Loucy (cell line): ENCODE results near the gene ZCCHC14.

Experiments
- H2AFZ ChIP-seq: fragments of 200-600 bp; sonication (generic); 2 replicates; pipeline ENCODE4 v1.6.0; 2016; ENCODE audit warnings: antibody characterized with exemption, mild to moderate bottlenecking, low read length, moderate library complexity
- H3F3A ChIP-seq: fragments of 200-600 bp; 2 replicates; pipeline ENCODE4 v1.6.0; 2016; ENCODE audit warnings: antibody characterized with exemption, low read depth, mild to moderate bottlenecking
- H3K27me3 ChIP-seq: fragments of 200-600 bp; sonication (generic); 2 replicates; pipeline ENCODE4 v1.6.1; 2014; ENCODE audit warnings: low read length, mild to moderate bottlenecking; ENCODE audit not compliant: insufficient read depth, poor library complexity, severe bottlenecking
- H3K36me3 ChIP-seq: fragments of 200-600 bp; sonication (generic); 2 replicates; pipeline ENCODE4 v1.6.1; 2016; ENCODE audit warnings: low read length; ENCODE audit not compliant: insufficient read depth
- H3K4me1 ChIP-seq: fragments of 200-600 bp; sonication (generic); 2 replicates; pipeline ENCODE4 v1.5.1; 2014; ENCODE audit warnings: low read length, mild to moderate bottlenecking; ENCODE audit not compliant: insufficient read depth, poor library complexity, severe bottlenecking
- H3K4me2 ChIP-seq: fragments of 200-600 bp; sonication (generic); 2 replicates; pipeline ENCODE4 v1.6.0; 2014; ENCODE audit warnings: antibody characterized with exemption, low read length, low read depth, mild to moderate bottlenecking; ENCODE audit not compliant: poor library complexity, severe bottlenecking
- H3K4me3 ChIP-seq: fragments of 200-600 bp; sonication (generic); 2 replicates; pipeline ENCODE4 v1.5.1; 2014; ENCODE audit warnings: low read length, mild to moderate bottlenecking, mixed read lengths; ENCODE audit not compliant: poor library complexity, severe bottlenecking
- H3K79me2 ChIP-seq: fragments of 200-600 bp; sonication (generic); 2 replicates; pipeline ENCODE4 v1.6.1; 2014; ENCODE audit warnings: low read length; ENCODE audit not compliant: insufficient read depth
- H3K9ac ChIP-seq: fragments of 200-600 bp; sonication (generic); 2 replicates; pipeline ENCODE4 v1.6.0; 2014; ENCODE audit warnings: mild to moderate bottlenecking, low read depth, low read length, moderate library complexity; ENCODE audit not compliant: poor library complexity, severe bottlenecking
- H3K9me2 ChIP-seq: fragments of 200-600 bp; sonication (generic); replicated peaks from 2 replicates; pipeline ENCODE4 v1.6.1; 2016; ENCODE audit warnings: low read depth, low read length, mixed read lengths
- H3K9me3 ChIP-seq: fragments of 200-600 bp; sonication (generic); 2 replicates; pipeline ENCODE4 v1.6.1; 2014; ENCODE audit warnings: mild to moderate bottlenecking, antibody characterized with exemption, low read length, low read depth; ENCODE audit not compliant: insufficient read depth
- H4K20me1 ChIP-seq: fragments of 200-600 bp; sonication (generic); 2 replicates; pipeline ENCODE4 v1.6.0; 2014; ENCODE audit warnings: antibody characterized with exemption, low read length, mild to moderate bottlenecking; ENCODE audit not compliant: insufficient read depth, poor library complexity, severe bottlenecking
- CTCF ChIP-seq: fragments of 200-600 bp; sonication (generic); conservative IDR thresholded peaks from 2 replicates; pipeline ENCODE4 v1.5.1; 2014; ENCODE audit warnings: mild to moderate bottlenecking, antibody characterized with exemption, low read length
- EZH2phosphoT487 ChIP-seq: fragments of 200-600 bp; IDR thresholded peaks from 2 replicates; pipeline ENCODE4 v1.6.1; 2018; ENCODE audit warnings: antibody characterized with exemption, mild to moderate bottlenecking, moderate library complexity, borderline replicate concordance

Gene ZCCHC14

GRCh38 chr16:87415441-87415840, 77.4 kb downstream of the ZCCHC14 start:
- H3K9ac ChIP-seq, result no peak overlapping the region
- no peak overlapping the region for H3K4me3 ChIP-seq
- H3K79me2 ChIP-seq, result no peaks in the 10 kb centered on the region
- H4K20me1 ChIP-seq, result no peaks in the 10 kb centered on the region
- H3K4me1 ChIP-seq, result no peaks in the 10 kb centered on the region
- H3F3A ChIP-seq, result no peaks in the 10 kb centered on the region
- H3K4me2 ChIP-seq, result no peak overlapping the region
- H2AFZ ChIP-seq, result no peak overlapping the region
- TF ChIP-seq CTCF (no peak), EZH2phosphoT487 (no peak)
- no peaks in the 10 kb centered on the region for H3K9me3 ChIP-seq
- H3K9me2 ChIP-seq, result no peaks in the 10 kb centered on the region
- no peaks in the 10 kb centered on the region for H3K27me3 ChIP-seq
- H3K36me3 ChIP-seq, result no peaks in the 10 kb centered on the region

GRCh38 chr16:87414251-87414680, 78.6 kb downstream of the ZCCHC14 start:
- no peaks in the 10 kb centered on the region for H3K27me3 ChIP-seq
- H3K9me3 ChIP-seq, result no peaks in the 10 kb centered on the region
- H4K20me1 ChIP-seq, result no peaks in the 10 kb centered on the region
- no peaks in the 10 kb centered on the region for H3K9me2 ChIP-seq
- H3K4me3 ChIP-seq, result no peak overlapping the region
- TF ChIP-seq EZH2phosphoT487 (no peak), CTCF (no peak)
- no peaks in the 10 kb centered on the region for H3K4me1 ChIP-seq
- H3K4me2 ChIP-seq, result no peak overlapping the region
- no peak overlapping the region for H3K9ac ChIP-seq
- no peaks in the 10 kb centered on the region for H3K36me3 ChIP-seq
- no peaks in the 10 kb centered on the region for H3F3A ChIP-seq
- no peak overlapping the region for H2AFZ ChIP-seq
- no peaks in the 10 kb centered on the region for H3K79me2 ChIP-seq

GRCh38 chr16:87412996-87413421, 79.8 kb downstream of the ZCCHC14 start:
- Histone ChIP-seq H3K4me3 (no peak overlapping the region), H3K27me3 (no peaks in the 10 kb centered on the region), H3K9me2 (no peaks in the 10 kb centered on the region), H3K4me2 (no peak overlapping the region), H3K36me3 (no peaks in the 10 kb centered on the region), H3K4me1 (no peaks in the 10 kb centered on the region), H2AFZ (no peak overlapping the region), H3F3A (no peaks in the 10 kb centered on the region), H4K20me1 (no peaks in the 10 kb centered on the region), H3K9me3 (no peaks in the 10 kb centered on the region), H3K79me2 (no peaks in the 10 kb centered on the region), H3K9ac (no peak overlapping the region)
- TF ChIP-seq CTCF (no peak), EZH2phosphoT487 (no peak)
